HG03457 (cell line): Measurements from ENCODE around the gene KRTAP12-3.
"Not testable (repeated sequence)": the region's sequence is repeated elsewhere in the genome, so short reads cannot be mapped to it uniquely, and the experiment has no call there.

Source experiments
- ATAC-seq: cut with Tn5 transposase; IDR thresholded peaks from one replicate; pipeline ENCODE4 v1.9.1; 2021; ENCODE audit warnings: moderate number of reproducible peaks; ENCODE audit not compliant: unreplicated experiment

The KRTAP12-3 gene

DNA sequence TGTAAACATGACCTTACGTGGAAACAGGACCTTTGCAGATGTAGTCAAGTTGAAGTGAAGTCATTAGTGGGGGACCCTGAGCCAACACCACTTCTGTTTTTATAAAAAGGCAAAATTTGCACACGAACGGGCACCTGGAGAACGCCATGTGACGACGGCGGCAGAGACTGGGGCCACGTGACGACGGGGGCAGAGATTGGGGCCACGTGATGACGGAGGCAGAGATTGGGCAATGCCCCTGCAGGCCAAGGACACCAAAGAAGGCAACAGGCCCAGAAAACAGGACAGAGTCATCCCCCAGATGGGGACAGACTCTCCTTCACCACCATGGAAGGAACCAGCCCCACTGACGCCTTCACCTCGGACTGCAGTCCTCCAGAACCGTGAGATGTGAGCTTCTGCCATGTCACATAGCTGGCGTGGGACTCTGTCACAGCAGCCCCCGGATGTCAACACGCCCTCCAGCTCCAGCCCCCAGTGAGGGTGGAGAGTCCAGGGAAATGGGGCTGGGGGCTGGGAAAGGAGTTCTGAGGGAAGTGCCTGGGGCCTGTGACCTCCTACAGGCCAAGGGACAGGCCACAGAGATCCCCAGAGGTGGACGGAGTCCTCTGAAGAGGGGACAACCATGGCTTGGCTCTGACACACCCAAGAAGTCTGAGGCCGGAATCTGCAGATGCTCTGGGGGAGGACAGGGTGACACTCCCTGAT lies 7.3 kb upstream of the KRTAP12-3 start:
- no peak for ATAC-seq

DNA sequence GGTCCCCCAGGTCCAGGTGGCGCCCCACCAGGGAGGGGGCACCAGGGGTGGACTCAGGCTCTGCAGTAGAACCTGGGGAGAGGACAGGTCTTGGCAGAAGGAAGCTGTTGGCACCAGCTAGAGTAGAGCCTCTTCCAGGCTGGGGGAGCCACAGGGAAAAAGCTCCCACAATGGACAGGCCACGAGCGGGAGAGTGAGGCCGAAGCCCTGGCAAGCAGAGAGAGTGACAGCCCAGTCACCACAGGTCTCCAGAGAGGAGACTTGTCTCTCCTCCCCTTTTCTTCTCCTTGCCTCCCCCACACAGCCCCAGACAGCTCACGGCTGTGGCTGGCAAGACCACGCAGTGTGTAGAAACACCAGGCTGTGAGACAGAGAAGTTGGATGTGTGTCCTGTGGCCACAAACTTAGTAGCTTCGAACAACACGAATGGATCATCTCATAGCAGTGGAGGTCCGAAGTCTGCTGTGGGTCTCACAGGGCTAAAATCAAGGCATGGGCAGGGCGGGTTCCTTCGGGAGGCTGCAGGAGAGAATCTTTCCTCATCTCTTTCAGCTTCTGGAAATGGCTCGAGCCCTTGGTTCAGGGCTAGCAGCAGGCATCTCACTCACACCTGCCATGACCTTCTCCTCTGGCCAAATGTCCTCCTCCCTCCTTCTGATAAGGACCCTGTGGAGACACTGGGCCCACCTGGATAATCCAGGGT lies 6.6 kb upstream of the KRTAP12-3 start:
- ATAC-seq: no peak

DNA sequence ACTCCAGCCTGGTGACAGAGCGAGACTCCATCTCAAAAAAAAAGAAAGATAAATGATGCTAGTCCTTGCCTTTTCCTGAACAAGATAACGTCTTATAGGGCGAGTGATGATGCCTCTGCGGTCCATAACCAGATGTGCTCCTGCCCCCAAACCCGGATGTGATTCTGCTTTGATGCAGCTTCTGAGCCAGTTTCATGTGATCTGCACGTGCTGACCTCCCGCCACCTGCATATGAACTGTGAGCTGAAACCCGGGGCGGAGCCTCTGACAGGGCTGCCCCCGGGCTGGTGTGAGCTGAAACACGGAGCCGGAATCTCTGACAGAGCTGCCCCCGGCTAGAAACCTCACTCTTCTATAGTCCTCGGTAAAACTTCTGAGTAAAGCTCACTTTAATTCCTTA lies 4.6 kb upstream of the KRTAP12-3 start:
- ATAC-seq: no peak

DNA sequence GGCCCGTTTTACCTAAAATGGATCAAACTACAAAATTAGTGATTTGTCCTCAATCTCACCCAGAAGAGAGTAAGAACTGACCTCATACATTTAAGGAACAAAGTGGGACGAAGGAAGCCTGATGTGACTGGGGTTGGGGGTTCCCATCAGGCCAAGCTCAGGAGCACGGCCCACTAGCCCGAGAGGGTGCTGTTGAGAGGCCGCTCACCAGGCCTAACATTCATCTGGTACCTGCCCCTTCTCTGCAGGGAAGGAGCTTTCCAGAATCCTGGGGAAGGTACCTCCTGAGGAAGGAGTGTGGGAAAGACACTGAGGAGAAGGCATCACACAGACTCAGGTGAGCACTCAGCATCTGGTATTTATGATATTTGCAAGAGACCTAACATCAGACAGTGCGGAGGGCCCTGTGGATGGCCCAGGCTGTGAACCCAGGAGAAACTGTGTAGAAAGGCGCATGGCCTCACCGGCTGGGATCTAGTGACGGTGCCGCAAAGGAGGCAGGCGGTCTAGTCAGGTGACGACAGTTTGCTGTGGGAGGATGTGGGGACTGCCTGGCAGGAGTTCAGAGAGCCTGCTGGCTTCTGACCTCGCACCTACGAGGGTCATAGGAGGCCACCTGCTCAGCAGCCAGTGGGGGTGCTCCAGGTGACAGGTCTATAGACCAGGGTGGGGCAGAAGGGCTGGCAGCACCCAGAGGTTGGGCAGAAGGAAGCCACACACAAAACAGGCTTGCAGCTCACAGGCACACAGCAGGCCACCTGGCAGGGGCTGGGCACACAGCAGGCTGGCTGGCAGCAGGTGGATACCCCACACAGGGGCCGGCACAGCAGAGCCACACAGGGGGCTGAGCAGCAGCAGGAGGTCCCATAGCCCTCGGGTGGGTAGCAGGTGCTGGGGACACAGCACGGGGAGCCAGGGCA lies 3.8 kb upstream of the KRTAP12-3 start:
- ATAC-seq: no peak

DNA sequence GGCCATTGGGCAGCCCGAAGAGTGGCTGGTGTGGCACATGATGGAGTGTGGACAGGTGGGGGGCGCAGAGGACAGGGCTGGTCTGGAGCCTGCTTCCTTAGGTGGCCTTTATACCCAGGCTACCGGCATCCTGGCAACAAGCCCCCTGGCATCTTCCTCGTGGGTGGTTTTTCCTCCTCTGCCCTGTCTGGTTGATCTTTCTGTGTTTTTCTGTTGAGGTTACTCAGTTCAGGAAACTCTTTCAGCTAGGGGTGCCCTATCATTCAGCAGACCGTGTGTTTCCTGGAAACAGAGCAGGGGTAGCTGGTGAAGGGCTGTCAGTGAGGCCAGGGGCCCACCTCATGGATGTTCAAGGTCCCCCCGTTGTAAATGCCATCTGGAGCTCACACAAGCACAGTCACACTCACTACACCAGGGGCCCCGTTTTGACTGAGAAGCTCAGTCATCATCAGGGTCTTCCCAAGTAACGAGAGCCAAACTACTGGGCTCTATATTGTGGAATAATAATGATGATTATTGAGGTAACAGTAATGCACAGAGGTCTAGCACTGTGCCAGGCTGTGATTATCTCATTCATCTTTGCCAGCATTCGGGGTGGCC lies 3.1 kb upstream of the KRTAP12-3 start, which contains the start of gene KRTAP12-4:
KRTAP12-4 (minus strand) TSS at position 84 of the 600 bp plus-strand sequence; CDS start at position 39, 45 bp downstream.
- ATAC-seq: no peak

DNA sequence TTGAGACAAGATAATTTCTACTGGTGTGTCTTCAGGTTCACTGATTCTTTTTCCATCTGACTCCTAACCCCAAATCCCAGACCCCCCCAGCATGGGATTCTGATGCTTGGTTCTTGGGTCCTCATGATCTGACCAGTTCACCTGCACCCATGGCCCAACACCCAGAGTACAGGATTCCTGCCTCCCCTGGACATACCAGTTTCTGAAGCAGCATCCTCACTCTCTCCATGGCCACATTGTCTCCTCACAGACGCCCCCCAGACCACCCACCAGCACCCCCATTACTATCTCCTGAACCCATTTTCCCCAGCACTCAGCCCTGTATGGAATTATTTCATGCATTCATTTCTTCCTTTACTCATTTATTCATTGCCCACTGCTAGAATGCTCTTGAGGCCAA lies 864 bp upstream of the KRTAP12-3 start:
- ATAC-seq: no peak

DNA sequence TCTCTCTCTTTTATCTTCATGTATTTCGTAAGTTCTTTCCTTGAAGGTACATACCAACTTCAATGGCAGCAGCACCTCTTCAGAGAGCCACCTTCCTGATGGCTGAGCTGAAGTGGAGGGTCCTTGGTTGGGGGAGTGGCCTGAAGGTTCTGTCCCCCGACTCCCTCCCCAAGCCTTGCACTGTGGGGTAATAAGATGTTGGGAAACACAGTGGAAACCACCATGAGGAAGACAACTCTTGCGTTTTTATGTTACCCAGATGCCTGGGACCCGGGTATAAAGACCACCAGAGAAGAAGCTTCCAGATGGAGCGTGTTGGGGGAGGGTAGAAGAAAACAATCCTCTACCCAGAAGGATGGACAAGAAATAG lies 794 bp downstream of the KRTAP12-3 start:
- ATAC-seq: no peak

DNA sequence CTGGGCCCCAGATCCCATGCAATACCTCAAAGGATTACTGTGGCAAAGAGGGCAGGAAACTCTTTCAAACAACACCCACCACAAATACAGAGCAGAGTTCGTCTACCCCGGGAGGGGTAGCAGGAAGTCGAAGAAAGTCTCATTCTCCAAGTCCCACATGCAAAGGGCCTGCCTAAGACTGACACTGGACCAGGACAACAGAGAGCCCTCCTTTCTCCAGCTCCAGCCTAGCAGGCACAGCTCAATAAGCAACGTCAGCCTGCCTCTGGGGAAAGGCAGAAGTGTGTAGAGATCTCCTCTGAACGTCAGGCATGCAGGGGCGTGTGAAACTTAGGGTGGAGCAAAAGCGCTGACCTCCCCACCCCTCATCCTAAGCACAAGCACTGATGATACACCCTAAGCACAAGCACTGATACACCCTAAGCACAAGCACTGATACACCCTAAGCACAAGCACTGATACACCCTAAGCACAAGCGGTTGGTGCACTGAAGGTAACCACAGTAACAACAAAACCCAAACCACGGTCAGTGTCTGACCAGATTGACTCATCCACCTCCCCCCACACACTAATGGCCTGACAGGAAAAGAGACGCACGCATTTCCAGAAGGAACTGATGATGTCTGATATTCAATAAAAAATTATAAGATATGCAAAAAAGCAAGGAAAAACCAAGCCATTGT lies 1.3 kb downstream of the KRTAP12-3 start:
- ATAC-seq: no peak

DNA sequence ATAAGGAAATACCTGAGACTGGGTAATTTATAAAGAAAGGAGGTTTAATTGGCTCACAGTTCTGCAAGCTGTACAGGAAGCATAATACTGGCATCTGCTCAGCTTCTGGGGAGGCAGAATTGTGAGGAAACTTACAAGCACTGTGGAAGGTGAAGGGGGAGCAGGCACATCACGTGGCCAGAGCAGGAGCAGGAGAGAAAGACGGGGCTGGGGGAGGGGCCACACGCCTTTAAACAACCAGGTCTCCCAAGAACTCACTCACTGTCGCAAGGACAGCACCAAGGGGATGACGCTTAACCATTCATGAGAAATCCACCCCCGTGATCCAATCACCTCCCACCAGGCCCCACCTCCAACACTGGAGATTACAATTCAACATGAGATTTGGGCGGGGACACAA lies 3.8 kb downstream of the KRTAP12-3 start:
- not testable (repeated sequence) for ATAC-seq

DNA sequence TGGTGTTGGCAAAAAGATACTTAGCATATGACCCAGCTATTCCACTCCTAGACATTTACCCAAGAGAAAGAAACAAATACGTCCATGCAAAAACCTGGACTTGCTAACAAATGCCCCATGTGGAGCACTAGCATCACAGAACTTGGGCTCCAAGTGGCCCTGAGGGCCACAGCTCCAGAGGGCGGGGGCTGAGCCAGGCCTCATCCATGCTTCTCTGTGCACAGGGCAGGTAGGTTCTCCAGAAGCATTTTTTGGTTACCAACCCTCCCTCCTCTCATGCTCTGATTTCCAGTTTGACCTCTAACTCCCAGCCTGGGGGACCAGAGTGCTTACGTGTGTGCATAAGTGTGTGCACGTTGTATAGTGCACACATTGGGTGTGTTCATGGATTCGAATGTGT lies 7.0 kb downstream of the KRTAP12-3 start:
- no peak for ATAC-seq

DNA sequence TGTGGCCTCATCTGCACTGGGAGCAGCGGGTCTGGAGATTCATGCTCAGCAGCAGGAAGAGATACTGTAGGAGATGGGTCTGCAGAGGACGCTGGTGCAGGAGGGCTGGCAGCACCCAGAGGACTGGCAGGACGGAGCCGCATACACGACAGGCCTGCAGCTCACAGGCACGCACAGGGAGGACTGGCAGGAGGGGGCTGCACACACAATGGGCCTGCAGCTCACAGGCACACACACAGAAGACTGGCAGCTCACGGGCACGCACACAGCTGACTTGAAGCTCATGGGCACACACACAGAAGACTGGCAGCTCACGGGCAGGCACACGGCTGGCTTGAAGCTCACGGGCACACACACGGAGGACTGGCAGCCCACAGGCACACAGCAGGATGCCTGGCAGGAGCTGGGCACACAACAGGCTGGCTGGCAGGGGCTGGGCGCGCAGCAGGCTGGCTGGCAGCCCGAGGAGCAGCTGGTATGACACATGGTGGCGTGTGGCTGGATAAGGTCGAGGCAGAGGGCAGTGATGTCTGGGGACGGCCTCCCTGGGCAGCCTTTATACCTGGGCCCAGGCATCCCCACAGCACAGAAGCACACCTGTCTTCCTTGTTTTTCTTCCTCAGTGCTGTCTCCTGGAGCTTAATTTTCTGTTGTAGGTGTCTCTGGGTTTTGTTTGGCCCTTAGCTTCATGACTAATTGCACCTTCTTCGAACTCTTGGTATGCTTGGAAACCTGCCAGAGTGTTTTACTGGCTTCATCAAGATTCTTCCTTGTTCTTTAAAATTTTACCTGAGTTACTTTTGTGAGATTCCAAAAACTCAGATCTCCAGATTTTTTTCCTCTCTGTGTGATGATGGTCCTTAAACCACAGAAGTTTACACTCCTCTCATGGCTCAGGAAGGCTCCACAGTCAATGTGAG lies 8.9 kb downstream of the KRTAP12-3 start, which contains the start of gene KRTAP12-2:
KRTAP12-2 (minus strand) TSS at position 527 of the 920 bp plus-strand sequence; CDS start at position 486, 41 bp downstream.
- no peak for ATAC-seq

DNA sequence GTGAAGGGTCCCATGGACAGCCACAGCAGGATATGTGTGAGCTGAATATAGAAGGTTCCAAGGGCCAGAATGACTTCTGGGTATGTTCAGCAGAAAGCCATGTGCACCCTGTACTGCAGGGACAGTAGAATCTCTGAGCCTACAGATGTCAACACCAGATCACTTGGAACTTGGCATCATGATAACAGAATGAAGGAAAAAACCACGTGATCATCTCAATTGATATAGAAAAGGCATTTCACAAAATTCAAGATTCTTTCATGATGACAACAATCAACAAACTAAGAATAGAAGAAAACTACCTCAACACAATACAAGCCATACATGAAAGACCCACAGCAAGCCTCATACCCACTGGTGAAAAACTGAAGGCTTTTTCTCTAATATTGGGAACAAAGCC lies 9.9 kb downstream of the KRTAP12-3 start:
- no peak for ATAC-seq

DNA sequence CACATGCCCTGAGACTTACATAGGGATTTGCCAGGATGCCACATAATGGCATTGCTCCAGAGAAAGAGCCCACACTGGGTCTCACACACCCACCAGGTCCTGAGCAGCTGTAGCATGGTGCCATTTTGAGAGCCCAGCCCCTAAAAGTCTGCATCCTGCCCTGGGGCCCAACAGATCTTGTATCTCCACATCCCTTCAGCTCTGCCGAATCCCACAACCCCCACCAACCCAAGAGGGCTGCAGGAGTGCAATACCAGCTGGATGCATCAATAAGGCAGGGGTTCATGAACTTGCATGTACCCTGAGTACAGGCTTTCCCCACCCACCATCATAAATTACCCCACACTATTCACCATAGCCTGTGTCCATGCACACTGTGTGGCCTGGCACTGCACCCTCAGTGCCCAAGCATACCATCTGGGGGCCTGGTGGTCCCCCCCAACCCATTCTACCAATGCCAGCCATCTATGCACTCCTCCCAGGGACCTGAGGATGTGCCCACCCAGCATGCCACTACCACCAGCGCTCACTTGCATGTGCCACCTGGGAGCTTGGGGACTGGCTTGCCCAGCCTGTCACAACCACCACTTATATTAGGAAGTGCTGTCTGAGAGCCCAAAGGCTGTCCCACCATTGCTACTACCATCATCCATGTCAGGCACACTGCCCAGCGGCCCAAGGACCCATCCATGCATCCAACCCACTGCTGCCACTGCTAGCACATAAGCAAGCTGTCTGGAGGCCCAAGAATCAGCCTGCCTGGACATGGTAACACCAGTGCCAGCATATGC lies 13.1 kb downstream of the KRTAP12-3 start:
- no peak for ATAC-seq

DNA sequence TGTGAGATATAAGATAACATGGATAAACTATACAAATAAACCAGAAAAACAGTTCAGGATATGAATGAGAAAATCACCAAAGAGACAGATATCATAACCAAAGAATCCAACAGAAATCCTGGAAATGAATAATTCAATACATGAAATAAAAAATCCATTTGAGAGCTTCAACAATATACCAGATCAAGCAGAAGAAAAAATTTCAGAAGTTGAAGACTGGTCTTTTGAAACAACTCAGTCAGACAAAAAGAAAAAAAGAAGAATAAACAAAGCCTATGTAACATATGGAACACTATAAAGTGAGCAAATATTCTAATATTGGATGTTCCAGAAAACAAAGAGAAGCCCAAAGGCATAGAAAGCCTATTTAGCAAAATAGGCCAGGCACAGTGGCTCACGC lies 14.2 kb downstream of the KRTAP12-3 start:
- no peak for ATAC-seq

DNA sequence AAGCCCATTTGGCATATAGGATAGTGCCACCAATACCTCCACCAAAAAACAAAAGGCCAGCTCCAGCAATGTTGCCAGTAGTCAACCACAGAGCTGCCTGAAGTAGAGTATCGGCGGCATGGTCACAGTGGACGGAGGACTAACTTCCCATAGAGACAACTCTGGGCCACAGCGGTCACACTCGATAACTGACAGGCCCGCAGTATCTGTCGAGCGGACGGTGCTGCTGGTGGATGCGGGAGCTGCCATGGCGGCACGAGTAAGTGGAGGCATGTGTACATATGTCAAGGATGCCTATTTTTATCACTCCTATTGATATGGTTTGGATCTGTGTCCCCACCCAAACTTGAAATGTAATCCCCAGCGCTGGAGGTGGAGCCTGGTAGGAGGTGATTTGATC lies 20.1 kb downstream of the KRTAP12-3 start:
- no peak for ATAC-seq

DNA sequence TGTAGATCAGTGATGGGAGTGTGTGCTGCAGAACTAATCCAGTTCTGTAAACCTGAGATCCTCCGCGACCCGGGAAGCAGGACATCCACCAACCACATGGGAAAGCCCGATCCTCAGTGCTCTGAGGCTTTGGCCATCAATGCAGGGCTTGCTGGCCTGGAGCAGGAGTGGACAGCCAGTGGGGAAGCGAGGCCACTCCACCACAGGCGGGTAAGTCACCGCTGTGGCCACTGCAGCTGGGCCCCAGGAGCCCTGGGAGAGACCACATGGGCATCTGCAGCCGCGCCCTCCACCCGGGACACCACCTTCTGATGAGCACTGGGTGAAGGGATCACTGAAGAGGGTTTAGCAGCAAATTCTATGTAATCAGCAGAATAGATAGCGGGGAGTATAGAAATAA lies 23.4 kb downstream of the KRTAP12-3 start:
- no peak for ATAC-seq

DNA sequence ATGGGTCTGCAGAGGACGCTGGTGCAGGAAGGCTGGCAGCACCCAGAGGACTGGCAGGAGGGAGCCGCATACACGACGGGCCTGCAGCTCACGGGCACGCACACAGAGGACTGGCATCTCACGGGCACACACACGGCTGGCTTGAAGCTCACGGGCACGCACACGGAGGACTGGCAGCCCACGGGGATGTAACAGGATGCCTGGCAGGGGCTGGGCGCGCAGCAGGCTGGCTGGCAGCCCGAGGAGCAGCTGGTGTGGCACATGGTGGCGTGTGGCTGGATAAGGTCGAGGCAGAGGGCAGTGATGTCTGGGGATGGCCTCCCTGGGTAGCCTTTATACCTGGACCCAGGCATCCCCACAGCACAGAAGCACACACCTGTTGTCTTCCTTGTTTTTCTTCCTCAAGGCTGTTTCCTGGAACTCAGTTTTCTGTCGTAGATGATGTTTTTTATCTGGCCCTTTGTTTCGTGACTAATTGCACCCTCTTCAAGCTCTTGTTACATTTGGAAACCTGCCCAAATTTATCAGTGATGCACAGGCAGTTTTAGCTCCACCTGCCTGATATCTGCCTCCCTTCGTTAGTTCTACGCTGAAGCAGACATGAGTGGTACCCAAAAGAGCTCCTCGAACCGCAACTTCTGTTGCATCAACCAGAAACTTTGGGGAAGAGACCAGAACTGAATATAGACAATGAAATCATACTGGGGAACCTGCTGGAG lies 24.3 kb downstream of the KRTAP12-3 start, which contains the start of gene KRTAP12-1:
KRTAP12-1 (minus strand) TSS at position 303 of the 719 bp plus-strand sequence; CDS start at position 263, 40 bp downstream.
- ATAC-seq: no peak
